NK-92 (cell line): ENCODE results near the gene MAPK8.
"Not testable (repeated sequence)": the region's sequence is repeated elsewhere in the genome, so short reads cannot be mapped to it uniquely, and the experiment has no call there.

ENCODE experiments used
- DNase-seq: peaks from one replicate; lab custom pipeline; 2025; ENCODE audit not compliant: unreplicated experiment; lab: John Stamatoyannopoulos, UW

Gene MAPK8

GRCh38 chr10:48414778-48415177 lies 108.3 kb downstream of the MAPK8 start:
- DNase-seq: no peak

GRCh38 chr10:48416584-48417232 lies 110.2 kb downstream of the MAPK8 start:
- DNase-seq: no peak

GRCh38 chr10:48417374-48417773 lies 110.9 kb downstream of the MAPK8 start:
- DNase-seq: no peak

GRCh38 chr10:48418189-48418788 lies 111.8 kb downstream of the MAPK8 start:
- DNase-seq: no peak

GRCh38 chr10:48419714-48420113 lies 113.2 kb downstream of the MAPK8 start:
- DNase-seq: no peak

- not testable (repeated sequence) for DNase-seq
Observed at GRCh38 chr10:48421862-48422261, 115.4 kb downstream of the MAPK8 start.

- DNase-seq: no peak
Observed at GRCh38 chr10:48423884-48424283, 117.4 kb downstream of the MAPK8 start.

- DNase-seq: no peak
Observed at GRCh38 chr10:48428896-48429295, 122.4 kb downstream of the MAPK8 start.

GRCh38 chr10:48429309-48429708 lies 122.8 kb downstream of the MAPK8 start:
- DNase-seq: no peak

GRCh38 chr10:48430402-48430993 lies 124.0 kb downstream of the MAPK8 start:
- DNase-seq: no peak

- DNase-seq: no peak
Observed at GRCh38 chr10:48431871-48432270, 125.4 kb downstream of the MAPK8 start.

GRCh38 chr10:48437546-48437945 lies 131.1 kb downstream of the MAPK8 start:
- DNase-seq: no peak

- DNase-seq: no peak
Observed at GRCh38 chr10:48439031-48439430, 132.6 kb downstream of the MAPK8 start.

GRCh38 chr10:48439581-48440041 lies 133.1 kb downstream of the MAPK8 start:
- DNase-seq: no peak

GRCh38 chr10:48440771-48441170 lies 134.3 kb downstream of the MAPK8 start:
- DNase-seq: no peak

GRCh38 chr10:48442090-48442808 lies 135.8 kb downstream of the MAPK8 start:
- no peak for DNase-seq

- DNase-seq: no peak
Observed at GRCh38 chr10:48442809-48443177, 136.3 kb downstream of the MAPK8 start.

GRCh38 chr10:48444266-48444665 lies 137.8 kb downstream of the MAPK8 start:
- no peak for DNase-seq

GRCh38 chr10:48444861-48445841 lies 138.7 kb downstream of the MAPK8 start:
- DNase-seq: no peak

GRCh38 chr10:48445932-48446331 lies 139.5 kb downstream of the MAPK8 start:
- no peak for DNase-seq

GRCh38 chr10:48446785-48447184 lies 140.3 kb downstream of the MAPK8 start:
- no peak for DNase-seq
